Mesenchymal stem cell (in vitro differentiated cells and primary cell): ENCODE data around the gene FLT1.

Experiments used
- DNase-seq: peaks from one replicate; pipeline ENCODE4 v3.0.0-alpha.2; 2013
- H2AFZ ChIP-seq: one replicate; pipeline ENCODE4 v1.6.1; 2013; ENCODE audit warnings: low read depth, mild to moderate bottlenecking, control low read depth, inconsistent platforms, low read length, moderate library complexity
- H2AK5ac ChIP-seq: 2 replicates; pipeline ENCODE4 v1.6.1; 2013; ENCODE audit warnings: low read length, moderate library complexity, mild to moderate bottlenecking, inconsistent platforms; ENCODE audit not compliant: severe bottlenecking
- H2BK120ac ChIP-seq: one replicate; pipeline ENCODE4 v1.6.1; 2013; ENCODE audit warnings: low read depth, mild to moderate bottlenecking, inconsistent platforms, low read length, moderate library complexity
- H2BK12ac ChIP-seq, 2 experiments: one replicate each; pipeline ENCODE4 v1.6.1; 2013; ENCODE audit warnings: inconsistent platforms in 2 of 2, low read length in 2 of 2, mild to moderate bottlenecking in 2 of 2, moderate library complexity in 2 of 2, control low read depth in 1 of 2
- H2BK15ac ChIP-seq: one replicate; pipeline ENCODE4 v1.6.1; 2013; ENCODE audit warnings: mild to moderate bottlenecking, low read depth, inconsistent platforms; ENCODE audit not compliant: poor library complexity, severe bottlenecking
- H2BK5ac ChIP-seq: 2 replicates; pipeline ENCODE4 v1.6.1; 2013; ENCODE audit warnings: low read depth, mild to moderate bottlenecking, low read length, control low read depth, inconsistent platforms; ENCODE audit not compliant: poor library complexity, severe bottlenecking
- H3K14ac ChIP-seq, 2 experiments: one replicate each; pipeline ENCODE4 v1.6.1; 2013; ENCODE audit warnings: inconsistent platforms in 2 of 2, low read length in 2 of 2, control low read depth in 1 of 2, mild to moderate bottlenecking in 1 of 2, moderate library complexity in 1 of 2
- H3K18ac ChIP-seq, 2 experiments: one replicate each; pipeline ENCODE4 v1.6.1; 2013; ENCODE audit warnings: inconsistent platforms in 2 of 2, low read length in 2 of 2, control low read depth in 1 of 2, low read depth in 1 of 2, mild to moderate bottlenecking in 1 of 2
- H3K23ac ChIP-seq, 2 experiments: one replicate each; pipeline ENCODE4 v1.6.1; 2013; ENCODE audit warnings: inconsistent platforms in 2 of 2, low read length in 2 of 2, mild to moderate bottlenecking in 2 of 2, moderate library complexity in 2 of 2, control low read depth in 1 of 2
- H3K27ac ChIP-seq: 2 replicates; pipeline ENCODE4 v1.5.1; 2013; ENCODE audit warnings: mild to moderate bottlenecking, moderate library complexity, low read length, control low read depth, inconsistent platforms; ENCODE audit not compliant: poor library complexity, severe bottlenecking
- H3K27me3 ChIP-seq, 2 experiments: 2 replicates each; pipeline versions ENCODE4 v1.6.1 to v1.7.0; 2013; ENCODE audit warnings: low read length in 2 of 2, mild to moderate bottlenecking in 2 of 2, moderate library complexity in 2 of 2, control low read depth in 1 of 2, inconsistent platforms in 1 of 2; ENCODE audit not compliant: control insufficient read depth in 1 of 2, insufficient read depth in 1 of 2
- H3K36me3 ChIP-seq, 2 experiments: 2 replicates each; pipeline versions ENCODE4 v1.6.1 to v1.7.0; 2013; ENCODE audit warnings: low read length in 2 of 2, control low read depth in 1 of 2, inconsistent platforms in 1 of 2, low read depth in 1 of 2, mild to moderate bottlenecking in 1 of 2; ENCODE audit not compliant: insufficient read depth in 2 of 2, control insufficient read depth in 1 of 2
- H3K4ac ChIP-seq, 2 experiments: one replicate each; pipeline ENCODE4 v1.6.1; 2013; ENCODE audit warnings: inconsistent platforms in 2 of 2, low read length in 2 of 2, mild to moderate bottlenecking in 2 of 2, moderate library complexity in 2 of 2, control low read depth in 1 of 2, low read depth in 1 of 2
- H3K4me1 ChIP-seq: 2 replicates; pipeline ENCODE4 v1.6.1; 2013; ENCODE audit warnings: low read depth, low read length, control low read depth; ENCODE audit not compliant: control insufficient read depth, insufficient read depth
- H3K4me2 ChIP-seq: 2 replicates; pipeline ENCODE4 v1.6.1; 2013; ENCODE audit warnings: low read length, mild to moderate bottlenecking, inconsistent platforms; ENCODE audit not compliant: poor library complexity, severe bottlenecking
- H3K4me3 ChIP-seq, 2 experiments: 2 replicates each; pipeline versions ENCODE4 v1.5.1 to v1.7.0; 2013; ENCODE audit warnings: low read length in 2 of 2, mild to moderate bottlenecking in 2 of 2, control low read depth in 1 of 2, low read depth in 1 of 2; ENCODE audit not compliant: insufficient read depth in 1 of 2
- H3K79me1 ChIP-seq: replicated peaks from 2 replicates; pipeline ENCODE4 v1.6.1; 2013; ENCODE audit warnings: mild to moderate bottlenecking, control low read depth, low read length, inconsistent platforms; ENCODE audit not compliant: poor library complexity, severe bottlenecking
- H3K9ac ChIP-seq: 2 replicates; pipeline ENCODE4 v1.7.0; 2013; ENCODE audit warnings: mild to moderate bottlenecking, low read length, moderate library complexity
- H3K9me3 ChIP-seq: 2 replicates; pipeline ENCODE4 v1.7.0; 2013; ENCODE audit warnings: mild to moderate bottlenecking, low read length; ENCODE audit not compliant: control insufficient read depth
- H4K8ac ChIP-seq: one replicate; pipeline ENCODE4 v1.6.1; 2013; ENCODE audit warnings: inconsistent platforms, mild to moderate bottlenecking, low read length, moderate library complexity
- H4K91ac ChIP-seq: one replicate; pipeline ENCODE4 v1.6.1; 2013; ENCODE audit warnings: mild to moderate bottlenecking, low read length, inconsistent platforms
- WGBS: methylation state at CpG from one replicate; pipeline ENCODE4 v1.1.7; 2013; ENCODE audit warnings: mixed read lengths; 5-methylcytosine and 5-hydroxymethylcytosine counted together

Gene FLT1

GRCh38 chr13:28325022-28325421, 169.9 kb downstream of the FLT1 start:
- Histone ChIP-seq H3K4me1 (peaks cover 8% of the 10 kb centered on the region), H4K8ac (no peak overlapping the region), H2AK5ac (no peak overlapping the region), H4K91ac (no peak overlapping the region), H3K4me3 (no peak overlapping the region), H2BK12ac (no peak overlapping the region), H3K23ac (no peak overlapping the region), H2BK15ac (no peak overlapping the region), H3K9ac (no peak overlapping the region), H3K27me3 (peaks cover 0 to 4% of the 10 kb centered on the region in 2 experiments), H3K9me3 (no peaks in the 10 kb centered on the region), H2BK120ac (peak overlapping the region; percentile 73), H2AFZ (no peak overlapping the region), H3K4me2 (no peak overlapping the region), H3K18ac (no peak overlapping the region), H3K27ac (no peak overlapping the region), H3K36me3 (no peaks in the 10 kb centered on the region), H3K14ac (no peak overlapping the region), H2BK5ac (no peak overlapping the region), H3K79me1 (no peaks in the 10 kb centered on the region), H3K4ac (no peak overlapping the region)
- no peak for DNase-seq
- 11% methylated on average over 2 of the region's 2 CpGs for WGBS

DNA sequence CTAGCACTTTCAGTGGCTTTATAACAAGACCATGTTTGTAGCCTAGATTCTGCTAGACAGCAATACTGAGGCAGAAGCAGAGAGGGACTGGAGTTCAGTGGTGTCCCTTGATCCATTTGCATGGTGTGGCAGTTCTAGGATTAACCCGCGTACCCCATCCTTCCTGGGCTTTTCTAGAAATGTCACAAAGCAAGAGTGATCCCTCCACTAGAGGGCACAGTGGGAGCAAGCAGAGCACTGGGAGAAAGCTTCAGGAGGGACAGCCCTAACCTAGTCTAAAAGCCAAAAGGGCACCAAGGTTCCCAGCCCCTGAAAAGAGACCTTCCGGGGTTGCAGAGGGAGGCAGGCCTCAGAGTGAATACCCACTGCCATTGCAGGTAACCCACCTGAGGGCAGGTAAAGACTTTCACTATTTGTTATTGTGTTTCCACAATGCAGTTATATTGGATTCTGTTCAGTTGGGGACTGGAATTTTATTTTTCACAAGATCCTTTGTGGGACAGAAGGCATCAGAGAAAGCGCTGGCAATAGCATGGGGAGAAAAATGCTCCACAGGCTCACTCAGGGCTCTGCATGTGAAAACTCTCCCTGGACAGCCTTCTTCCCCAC, 170.6 kb downstream of the FLT1 start:
- peak; percentile 76 for DNase-seq
- H2BK15ac ChIP-seq: no peak overlapping the region
- no peak overlapping the region for H3K4me3 ChIP-seq
- no peaks in the 10 kb centered on the region for H3K9me3 ChIP-seq
- no peak overlapping the region for H4K91ac ChIP-seq
- no peak overlapping the region for H2AFZ ChIP-seq
- no peak overlapping the region for H3K23ac ChIP-seq
- H3K4me1 ChIP-seq: peaks cover 2% of the 10 kb centered on the region
- H3K36me3 ChIP-seq: no peaks in the 10 kb centered on the region
- H3K27me3 ChIP-seq: peaks cover 0 to 4% of the 10 kb centered on the region in 2 experiments
- WGBS: 33% methylated on average over 4 of the region's 4 CpGs
- H3K27ac ChIP-seq: no peak overlapping the region
- H2BK5ac ChIP-seq: no peak overlapping the region
- peak overlapping the region in 1 of 2 experiments; percentile 51 for H3K4ac ChIP-seq
- H3K9ac ChIP-seq: no peak overlapping the region
- H3K18ac ChIP-seq: peak overlapping the region; percentile 50 to 77
- no peak overlapping the region for H2AK5ac ChIP-seq
- H3K14ac ChIP-seq: no peak overlapping the region
- no peak overlapping the region for H2BK120ac ChIP-seq
- H2BK12ac ChIP-seq: peak overlapping the region in 1 of 2 experiments; percentile 66
- peak overlapping the region; percentile 3 for H4K8ac ChIP-seq
- H3K4me2 ChIP-seq: no peak overlapping the region
- no peaks in the 10 kb centered on the region for H3K79me1 ChIP-seq

DNA sequence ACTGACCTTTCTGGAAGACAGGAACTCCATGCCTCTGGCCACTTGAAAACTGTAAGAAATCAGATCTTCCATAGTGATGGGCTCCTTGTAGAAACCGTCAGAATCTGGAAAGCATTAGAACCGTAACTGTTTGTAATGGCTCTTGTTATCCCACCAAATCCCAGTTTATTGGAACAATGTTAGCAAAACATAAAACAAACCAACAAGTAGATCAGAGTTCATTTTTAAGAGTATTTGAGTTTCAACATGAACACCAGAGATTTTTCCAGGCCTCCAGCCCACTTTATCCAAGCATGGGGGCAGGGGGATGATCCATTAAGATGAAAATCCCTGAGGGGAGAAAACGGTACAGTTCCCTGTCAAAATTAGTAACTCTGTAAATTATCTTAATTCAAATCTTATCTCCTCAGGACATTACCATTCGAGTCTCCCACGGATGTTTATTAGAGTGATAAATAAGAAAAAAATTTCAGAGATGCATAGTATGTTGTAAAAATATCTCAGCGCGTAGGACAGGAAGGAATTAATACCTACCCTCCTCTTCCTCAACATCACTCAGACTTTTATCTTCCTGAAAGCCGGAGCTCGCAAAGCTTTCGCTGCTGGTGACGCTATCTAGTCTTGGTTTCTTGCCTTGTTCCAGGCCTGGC, 172.5 kb downstream of the FLT1 start:
- no peak overlapping the region for H2BK120ac ChIP-seq
- peak overlapping the region in 1 of 2 experiments; percentile 10 for H2BK12ac ChIP-seq
- H3K18ac ChIP-seq: peak overlapping the region in 1 of 2 experiments; percentile 13
- no peak overlapping the region for H3K4me3 ChIP-seq
- no peaks in the 10 kb centered on the region for H3K36me3 ChIP-seq
- H3K27me3 ChIP-seq: no peaks in the 10 kb centered on the region
- peak; percentile 57 for DNase-seq
- H3K4me1 ChIP-seq: no peaks in the 10 kb centered on the region
- no peak overlapping the region for H3K9ac ChIP-seq
- H3K79me1 ChIP-seq: no peaks in the 10 kb centered on the region
- no peak overlapping the region for H3K14ac ChIP-seq
- no peaks in the 10 kb centered on the region for H3K9me3 ChIP-seq
- no peak overlapping the region for H4K91ac ChIP-seq
- H3K27ac ChIP-seq: no peak overlapping the region
- H2AK5ac ChIP-seq: no peak overlapping the region
- no peak overlapping the region for H2BK5ac ChIP-seq
- H3K23ac ChIP-seq: no peak overlapping the region
- no peak overlapping the region for H3K4ac ChIP-seq
- no peak overlapping the region for H2AFZ ChIP-seq
- 35% methylated on average over 8 of the region's 11 CpGs for WGBS
- H4K8ac ChIP-seq: peak overlapping the region; percentile 56
- no peak overlapping the region for H2BK15ac ChIP-seq
- no peak overlapping the region for H3K4me2 ChIP-seq

DNA sequence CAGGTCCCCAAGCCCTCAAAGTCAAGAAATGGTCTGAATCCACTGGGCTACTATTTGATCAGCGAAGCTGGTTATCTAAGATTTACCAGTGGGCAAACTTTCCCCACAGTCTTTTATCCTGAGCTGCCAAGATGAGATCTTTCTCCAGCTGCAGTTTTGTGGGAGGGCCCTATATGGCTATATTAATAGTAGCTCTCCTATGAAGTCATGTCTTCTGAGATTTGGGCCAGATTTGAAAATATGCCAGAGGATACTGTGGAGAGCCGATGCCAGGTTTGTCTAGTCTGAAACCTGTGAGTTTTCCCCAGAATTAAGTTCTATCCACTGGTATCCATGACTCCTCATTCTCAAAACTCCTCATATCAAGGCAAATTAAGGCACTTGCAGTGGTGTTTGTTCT, 173.2 kb downstream of the FLT1 start:
- H2AK5ac ChIP-seq: no peak overlapping the region
- H3K14ac ChIP-seq: no peak overlapping the region
- H3K9ac ChIP-seq: no peak overlapping the region
- H3K23ac ChIP-seq: no peak overlapping the region
- H3K4me1 ChIP-seq: no peaks in the 10 kb centered on the region
- no peak overlapping the region for H3K4me3 ChIP-seq
- no peak overlapping the region for H4K91ac ChIP-seq
- no peak overlapping the region for H2BK12ac ChIP-seq
- H3K27ac ChIP-seq: no peak overlapping the region
- no peaks in the 10 kb centered on the region for H3K79me1 ChIP-seq
- no peak overlapping the region for H3K4me2 ChIP-seq
- DNase-seq: peak; percentile 48
- no peak overlapping the region for H2BK5ac ChIP-seq
- peak overlapping the region in 1 of 2 experiments; percentile 12 for H3K4ac ChIP-seq
- no peak overlapping the region for H3K18ac ChIP-seq
- WGBS: 86% methylated on average over 1 of the region's 2 CpGs
- H2BK120ac ChIP-seq: no peak overlapping the region
- no peak overlapping the region for H2BK15ac ChIP-seq
- no peak overlapping the region for H4K8ac ChIP-seq
- no peaks in the 10 kb centered on the region for H3K9me3 ChIP-seq
- H2AFZ ChIP-seq: no peak overlapping the region
- no peaks in the 10 kb centered on the region for H3K36me3 ChIP-seq
- no peaks in the 10 kb centered on the region for H3K27me3 ChIP-seq
